HTR-8/SVneo (cell line): ENCODE results near the gene PITPNB.

Experiments used
- DNase-seq: peaks from one replicate; pipeline ENCODE4 v3.0.0; 2011; ENCODE audit warnings: low spot score, mixed read lengths; ENCODE audit not compliant: insufficient read length
- FAIRE-seq: peaks from 2 replicates; lab custom pipeline; 2011; peaks lifted over from hg19 to GRCh38; lab: Jason Lieb, UNC

The PITPNB gene

DNA sequence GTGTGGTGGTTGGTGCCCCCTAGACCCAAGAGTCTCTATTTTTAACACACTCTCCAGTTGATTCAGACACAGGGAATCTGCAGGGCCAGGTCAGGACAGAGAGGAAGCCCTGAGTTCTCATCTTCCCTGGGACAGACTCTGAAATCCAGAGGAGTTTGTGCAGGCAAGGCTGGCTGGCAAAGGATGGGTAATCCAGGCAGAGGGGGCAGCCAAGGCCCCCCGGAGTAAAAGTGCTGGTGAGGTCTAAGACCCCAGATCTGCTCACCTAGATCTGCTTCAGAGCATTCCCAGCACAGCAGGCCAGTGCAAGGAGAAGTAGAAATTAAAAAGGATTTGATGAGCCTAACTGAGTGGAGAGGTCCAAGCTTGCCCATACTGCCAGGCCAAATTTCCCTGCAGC, 76.9 kb downstream of the PITPNB start:
- FAIRE-seq (no peak), DNase-seq (no peak)

DNA sequence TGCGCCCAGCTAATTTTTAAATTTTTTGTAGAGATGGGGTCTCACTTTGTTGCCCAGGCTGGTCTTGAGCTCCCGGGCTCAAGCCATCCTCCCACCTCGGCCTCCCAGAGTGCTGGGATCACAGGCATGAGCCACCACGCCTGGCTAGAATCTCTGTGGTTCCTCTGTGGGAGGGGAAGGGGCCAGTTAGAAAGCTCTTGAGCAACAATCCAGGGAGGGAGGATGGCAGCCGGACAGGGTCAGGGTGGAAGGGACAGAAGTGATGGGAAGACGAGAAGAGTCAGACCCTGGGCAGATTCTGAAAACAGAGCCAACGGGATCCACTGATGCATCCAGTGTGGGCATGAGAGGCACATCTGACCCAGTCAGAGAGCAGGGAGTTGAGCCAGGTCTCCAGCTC, 78.6 kb downstream of the PITPNB start:
- DNase-seq (no peak), FAIRE-seq (no peak)

DNA sequence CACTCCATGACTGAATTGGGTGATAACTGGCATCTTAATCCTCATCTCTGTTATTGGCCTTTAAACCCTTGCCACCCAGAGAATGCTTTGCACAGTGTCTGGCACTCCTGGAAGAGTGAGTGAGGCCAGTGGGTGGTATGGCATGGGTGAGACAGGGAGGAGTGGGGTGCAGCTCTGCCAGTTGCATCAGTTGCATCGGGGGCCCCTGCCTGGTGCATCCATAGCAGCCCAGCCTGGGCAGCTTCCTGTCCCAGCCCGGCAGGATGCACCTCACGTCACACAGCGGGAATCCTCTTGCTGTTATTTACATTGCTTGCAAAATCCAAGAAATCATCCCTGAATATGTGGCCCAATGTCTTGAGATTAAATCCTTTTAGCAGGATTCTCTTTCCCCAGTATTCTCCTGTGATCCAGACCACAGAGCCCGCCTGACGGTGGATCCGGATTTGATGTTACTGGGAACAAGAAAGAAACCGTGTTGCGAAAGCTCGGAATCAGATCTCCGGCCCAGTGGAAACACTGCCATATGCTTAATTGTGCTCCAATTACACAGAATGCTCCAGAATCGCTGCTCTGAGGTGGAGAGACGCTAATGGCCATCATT, 79.9 kb downstream of the PITPNB start:
- FAIRE-seq = no peak
- no peak for DNase-seq

DNA sequence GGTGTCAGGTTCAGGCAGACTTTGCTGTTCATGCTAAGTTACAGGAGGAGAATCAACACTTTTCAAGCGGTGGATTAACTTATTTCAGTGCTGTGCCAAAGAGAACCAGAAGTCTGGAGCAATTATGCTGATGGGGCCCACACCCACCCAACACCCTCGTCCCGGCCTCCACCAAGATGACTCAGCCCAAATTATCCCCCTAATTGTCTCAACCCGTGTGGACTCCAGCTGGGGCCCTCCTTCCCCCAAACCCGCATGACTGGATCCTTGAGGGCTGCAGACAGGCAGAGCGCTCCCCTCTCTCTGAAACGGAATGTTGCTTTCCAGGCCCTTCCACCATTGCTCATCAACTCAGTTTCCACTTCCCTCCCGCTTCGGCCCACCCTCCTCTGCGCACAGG, 82.9 kb downstream of the PITPNB start:
- no peak for DNase-seq
- FAIRE-seq = no peak

DNA sequence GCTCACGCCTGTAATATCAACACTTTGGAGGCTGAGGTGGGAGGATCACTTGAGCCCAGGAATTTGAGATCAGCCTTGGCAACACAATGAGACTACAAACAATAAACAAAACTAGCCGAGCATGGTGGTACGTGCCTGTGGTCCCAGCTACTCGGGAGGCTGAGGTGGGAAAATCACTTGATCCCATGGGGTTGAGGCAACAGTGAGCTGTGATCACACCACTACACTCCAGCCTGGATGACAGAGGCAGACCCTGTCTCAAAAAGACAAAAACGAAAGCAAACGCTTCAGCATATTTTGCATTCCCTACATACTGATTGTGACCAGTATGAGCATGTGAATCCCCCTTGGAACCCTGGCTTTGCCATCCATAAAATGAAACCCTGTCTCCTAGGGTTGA, 83.6 kb downstream of the PITPNB start:
- DNase-seq = peak; percentile 20
- no peak for FAIRE-seq

DNA sequence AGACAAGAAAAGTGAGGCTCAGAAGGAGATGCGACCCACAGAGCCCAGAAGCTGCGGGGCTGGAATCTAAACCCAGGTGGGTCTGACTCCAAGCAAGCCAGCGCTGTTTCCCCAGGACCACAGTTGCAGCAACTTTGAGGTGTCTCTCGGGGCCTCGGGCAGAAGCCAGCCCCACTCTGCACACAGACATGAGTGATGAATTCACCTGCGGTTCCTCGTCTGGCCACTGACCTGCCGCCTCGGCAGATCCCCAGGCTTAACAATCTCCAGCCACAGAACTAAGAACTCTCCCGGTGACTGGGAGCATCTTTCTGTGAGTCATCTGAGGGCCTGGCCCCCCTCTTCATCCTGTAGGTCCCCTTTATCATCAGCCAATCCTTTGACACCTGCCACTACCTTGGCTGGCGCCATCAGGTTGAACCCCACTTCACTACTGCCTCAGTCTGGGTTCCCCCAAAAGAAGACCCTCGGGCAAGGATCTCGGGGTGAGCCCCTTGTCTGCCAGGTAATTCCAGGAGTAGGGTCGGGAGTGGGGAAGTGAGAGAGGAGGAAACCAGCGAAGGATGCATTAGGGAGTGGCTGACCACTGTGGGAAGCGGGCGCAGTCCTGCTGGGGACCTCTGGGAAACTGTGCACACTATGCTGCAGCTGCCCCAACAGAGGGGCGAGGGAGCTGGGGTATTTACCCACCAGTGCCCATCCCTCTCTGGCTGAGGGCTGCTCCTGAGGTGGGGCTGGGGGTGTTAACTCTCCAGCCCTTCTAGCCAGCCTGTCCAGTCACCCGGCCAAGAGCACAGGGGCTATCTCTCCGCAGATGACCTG, 84.5 kb downstream of the PITPNB start:
- FAIRE-seq = no peak
- no peak for DNase-seq

DNA sequence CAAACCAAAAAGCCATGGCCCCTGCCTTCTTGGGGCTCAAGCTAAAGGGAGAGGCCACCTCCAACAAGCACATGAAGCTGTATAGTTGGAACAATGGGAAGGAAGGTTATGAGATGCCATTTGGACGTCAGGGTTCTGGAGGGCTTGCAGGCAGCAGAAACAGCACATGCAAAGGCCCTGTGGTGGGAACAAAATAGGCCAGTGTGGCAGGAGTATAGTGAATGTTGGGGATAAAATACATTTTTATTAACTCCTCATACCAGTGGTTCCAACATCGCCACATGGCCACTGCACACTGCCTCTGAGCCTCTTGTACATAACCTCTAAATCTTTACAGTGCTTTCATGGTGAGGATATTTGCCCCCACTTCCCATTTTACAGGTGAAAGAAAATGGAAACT, 85.3 kb downstream of the PITPNB start:
- DNase-seq (no peak), FAIRE-seq (no peak)

DNA sequence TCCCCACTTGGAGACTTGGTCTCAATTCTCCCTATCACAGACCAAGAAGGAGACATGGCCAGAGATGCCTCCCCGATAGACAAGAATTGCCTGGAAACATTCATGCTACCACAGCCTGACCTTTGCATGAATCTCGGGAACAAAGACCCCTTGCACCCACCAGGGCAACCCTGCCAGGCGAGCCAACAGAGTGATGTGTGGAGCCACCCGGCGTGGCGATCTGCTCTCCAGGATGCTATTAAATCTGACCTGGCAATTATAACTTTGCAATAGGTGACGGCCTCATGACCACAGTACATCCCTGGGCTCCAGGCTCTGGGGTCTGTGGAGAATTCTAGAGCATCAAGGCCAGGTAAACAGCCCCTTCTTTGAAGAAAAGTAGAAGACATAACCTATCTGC, 86.5 kb downstream of the PITPNB start:
- FAIRE-seq = no peak
- no peak for DNase-seq

DNA sequence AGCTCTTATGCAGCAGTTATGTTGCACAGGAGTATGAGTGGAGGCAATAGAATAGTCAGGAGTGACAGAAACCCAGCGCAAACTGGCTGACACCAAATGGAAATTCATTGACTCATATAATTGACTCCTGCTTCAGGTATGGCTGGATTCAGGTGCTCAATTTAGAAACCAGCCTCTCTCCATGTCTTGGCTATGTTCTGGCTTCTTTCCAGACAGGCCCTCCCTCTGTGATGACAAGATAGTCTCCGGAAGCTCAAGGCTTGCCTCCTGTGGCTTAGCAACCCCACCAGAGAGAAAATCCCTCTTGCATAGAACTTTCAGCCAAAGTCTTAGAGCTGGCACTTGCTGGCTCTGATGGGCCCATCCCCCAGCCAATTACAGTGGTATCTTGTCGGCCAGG, 89.4 kb downstream of the PITPNB start:
- no peak for FAIRE-seq
- DNase-seq = no peak

DNA sequence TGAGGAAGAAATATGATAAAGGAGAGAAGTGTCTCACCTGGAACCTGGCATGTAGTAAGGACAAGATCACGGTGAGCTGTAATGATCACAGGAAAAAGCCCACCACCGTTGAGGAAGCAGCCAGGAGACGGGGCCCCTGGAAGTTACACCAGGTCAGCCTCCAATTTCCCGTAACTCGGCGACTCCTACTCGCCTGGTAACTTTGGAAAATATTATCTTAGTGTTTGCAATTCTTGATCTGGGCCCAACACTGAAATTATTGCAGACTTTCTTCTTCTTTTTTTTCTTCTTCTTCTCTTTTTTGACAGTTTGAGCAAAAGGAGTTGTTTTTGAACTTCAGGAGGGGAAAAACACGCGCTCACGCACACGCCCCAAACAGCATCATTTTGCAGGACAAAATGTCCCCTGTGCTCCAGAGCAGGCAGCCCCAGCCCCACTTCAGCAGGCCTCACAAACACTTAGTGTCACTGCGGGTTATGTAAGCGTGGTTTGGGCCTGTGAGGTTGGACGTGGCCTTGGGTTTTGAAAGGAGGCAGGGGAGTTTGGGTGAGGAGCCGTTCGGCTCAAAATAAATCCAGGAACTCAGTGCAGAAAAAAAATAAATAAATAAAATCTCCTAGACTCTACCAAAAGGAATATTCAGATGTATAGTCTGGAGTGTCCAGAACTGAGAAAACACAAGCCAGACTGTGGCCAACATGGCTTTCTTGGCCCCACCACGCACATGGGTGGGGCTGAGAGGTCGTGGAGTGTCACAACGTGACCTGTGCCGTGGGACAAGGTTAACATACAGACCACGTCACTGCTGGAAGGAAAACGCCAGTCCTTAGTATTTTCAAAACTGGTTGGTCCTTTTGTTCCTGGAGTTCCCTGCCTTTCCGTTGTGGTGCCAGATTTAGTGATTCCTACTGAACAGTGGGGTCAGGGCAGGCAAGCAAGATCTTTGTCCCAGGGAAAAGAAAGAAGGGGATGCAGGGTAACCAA, 91.2 kb downstream of the PITPNB start:
- FAIRE-seq (no peak), DNase-seq (no peak)

DNA sequence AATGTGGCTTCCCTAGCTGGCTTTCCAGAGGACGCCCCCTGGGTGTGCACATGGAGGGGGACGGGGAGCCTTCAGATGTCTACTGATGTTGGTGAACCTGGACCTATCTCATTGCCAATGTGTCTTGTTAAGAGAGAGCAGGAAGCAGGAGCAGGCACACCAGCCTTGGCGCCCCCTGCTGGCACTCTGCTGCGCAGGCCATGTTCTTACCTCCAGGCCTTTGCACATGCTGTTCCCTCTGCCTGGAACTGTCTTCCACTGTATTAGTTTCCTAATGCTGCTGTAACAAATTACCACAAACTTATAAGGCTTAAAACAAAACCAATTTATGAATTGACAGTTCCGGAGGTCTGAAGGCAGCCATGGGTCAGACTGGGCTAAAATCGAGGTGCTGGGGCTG, 93.9 kb downstream of the PITPNB start:
- FAIRE-seq = no peak
- DNase-seq = no peak

DNA sequence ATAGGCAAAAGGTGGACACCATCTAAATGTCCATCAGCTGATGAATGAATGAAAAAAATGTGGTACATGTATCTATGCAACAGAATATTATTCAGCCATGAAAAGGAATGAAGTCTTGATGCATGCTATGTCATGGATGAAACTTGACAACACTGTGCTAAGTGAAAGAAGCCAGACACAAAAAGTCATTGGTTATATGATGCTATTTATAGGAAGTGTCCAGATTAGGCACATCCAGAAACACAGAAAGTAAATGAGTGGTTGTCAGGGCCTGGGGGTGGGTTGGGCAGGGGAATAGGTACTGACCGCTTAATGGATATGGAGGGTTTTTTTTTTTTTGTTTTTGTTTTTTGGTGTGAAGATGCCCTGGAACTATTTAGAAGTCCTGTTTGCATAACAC, 95.8 kb downstream of the PITPNB start:
- DNase-seq = no peak
- no peak for FAIRE-seq

DNA sequence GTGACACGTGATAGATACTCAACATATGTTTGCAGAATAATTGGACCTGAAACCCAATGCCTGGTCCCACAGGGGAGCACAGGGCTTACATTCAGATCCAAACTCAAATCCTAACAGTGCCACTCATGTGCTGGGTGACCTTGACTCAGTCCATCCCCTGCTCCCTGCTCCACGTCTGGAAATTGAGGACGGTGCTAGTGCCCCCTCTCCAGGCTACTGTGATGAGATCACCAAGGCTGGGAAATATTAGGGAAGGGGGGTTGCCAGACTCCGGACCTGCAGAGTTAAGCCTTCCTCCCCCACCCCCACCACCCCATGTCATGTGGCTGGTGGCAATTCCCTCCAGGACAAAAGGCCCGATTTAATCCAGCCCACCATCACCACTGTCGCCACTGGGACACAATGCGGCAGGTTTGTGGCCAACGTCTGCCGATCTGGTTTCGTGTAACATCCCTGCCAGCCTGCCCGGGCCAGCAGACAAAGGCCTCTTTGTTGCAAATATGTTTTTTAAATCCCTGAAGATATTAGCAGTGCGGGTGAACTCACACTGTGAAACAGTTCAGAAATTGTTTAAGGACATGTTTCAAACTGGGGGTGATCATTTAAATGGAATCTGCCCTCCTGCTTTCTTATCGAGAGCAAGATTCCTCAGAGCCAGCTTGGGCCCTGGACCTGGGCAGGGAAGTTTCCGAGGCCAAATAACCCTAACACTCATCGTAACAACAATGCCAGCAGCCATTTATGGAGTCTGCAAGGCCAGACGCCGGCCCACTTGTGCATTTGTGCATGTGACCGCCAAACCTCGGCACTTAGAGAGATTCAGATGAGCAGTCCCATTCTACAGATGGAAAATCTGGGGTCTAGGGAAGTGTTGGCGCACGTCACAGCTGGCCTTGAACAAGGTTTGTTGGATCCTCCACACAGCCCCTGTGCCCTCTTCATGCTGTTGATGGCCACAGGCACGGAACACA, 97.9 kb downstream of the PITPNB start:
- FAIRE-seq = no peak
- DNase-seq = no peak

DNA sequence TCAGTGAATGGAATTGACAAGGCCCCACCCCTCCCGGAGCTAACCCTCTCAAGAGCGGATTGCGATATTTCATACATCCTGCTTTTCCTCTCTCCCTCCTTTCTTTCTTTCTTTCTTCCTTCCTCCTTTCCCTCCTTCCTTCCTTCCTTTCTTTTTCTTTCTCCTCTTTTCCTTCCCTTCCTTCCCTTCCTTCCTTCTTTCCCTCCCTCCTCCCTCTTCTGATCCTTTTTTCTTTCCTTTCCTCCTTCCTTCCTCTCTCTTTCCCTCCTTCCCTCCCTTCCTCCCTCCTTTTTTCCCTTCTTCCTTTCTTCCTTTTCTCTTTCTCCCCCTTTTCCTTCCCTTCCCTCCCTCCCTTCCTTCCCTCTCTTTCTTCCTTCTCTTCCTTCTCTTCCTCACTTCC, 102.5 kb downstream of the PITPNB start:
- no peak for FAIRE-seq
- DNase-seq = no peak

DNA sequence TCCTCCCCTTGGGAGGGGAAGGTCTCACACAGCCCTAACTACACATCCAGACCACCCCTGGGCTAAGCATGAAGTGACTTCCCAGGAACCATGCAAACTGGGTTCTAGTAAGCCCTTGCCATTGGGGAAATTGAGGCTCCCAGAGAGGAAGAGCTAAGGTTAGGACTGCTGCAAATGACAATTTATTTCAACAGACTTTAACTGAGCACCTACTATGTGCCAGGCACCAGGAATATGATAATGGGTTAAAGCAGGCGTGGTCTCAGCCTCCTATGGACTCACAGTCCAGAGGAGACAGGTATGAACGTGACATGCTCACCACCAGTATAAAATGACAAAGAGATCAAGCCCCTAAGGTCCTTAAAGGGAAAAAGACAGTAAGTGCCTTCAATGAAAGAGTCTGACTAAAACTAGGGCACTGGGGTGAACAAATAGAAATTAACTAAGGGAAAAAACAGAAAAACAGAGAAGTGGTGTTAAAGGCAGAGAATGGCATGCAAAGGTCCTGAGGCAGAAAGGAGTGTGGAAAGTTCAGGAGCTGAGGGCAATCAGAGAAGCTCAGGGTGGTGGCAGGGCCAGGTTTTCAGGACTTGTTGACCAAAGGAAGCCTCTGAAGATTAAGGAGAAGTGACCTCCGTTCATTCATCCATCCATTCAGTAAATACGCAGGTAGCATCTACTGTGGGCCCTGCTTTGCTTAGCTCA, 103.1 kb downstream of the PITPNB start:
- no peak for FAIRE-seq

DNA sequence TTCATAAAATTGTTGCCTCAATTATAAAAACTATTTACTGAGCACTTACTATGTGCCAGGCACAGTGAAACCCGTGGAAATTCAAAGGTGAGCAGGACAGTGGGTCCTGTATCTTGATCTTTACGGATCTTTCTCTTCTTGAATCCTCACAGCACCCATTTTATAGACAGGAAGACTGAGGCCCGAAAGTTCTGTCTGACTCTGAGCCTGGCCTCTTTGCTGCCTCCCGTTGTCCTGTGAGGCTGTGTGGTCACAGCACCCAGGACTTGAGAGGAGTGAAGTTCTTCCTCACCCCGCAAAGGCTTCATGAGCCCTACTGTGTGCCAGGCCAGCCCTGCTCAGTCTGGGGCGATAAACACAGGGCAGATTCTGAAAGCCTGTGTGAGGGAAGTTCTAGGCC, 104.1 kb downstream of the PITPNB start:
- FAIRE-seq (no peak), DNase-seq (no peak)

More for the DNA sequence above, 103.1 kb downstream of the PITPNB start:
- DNase-seq = no peak

DNA sequence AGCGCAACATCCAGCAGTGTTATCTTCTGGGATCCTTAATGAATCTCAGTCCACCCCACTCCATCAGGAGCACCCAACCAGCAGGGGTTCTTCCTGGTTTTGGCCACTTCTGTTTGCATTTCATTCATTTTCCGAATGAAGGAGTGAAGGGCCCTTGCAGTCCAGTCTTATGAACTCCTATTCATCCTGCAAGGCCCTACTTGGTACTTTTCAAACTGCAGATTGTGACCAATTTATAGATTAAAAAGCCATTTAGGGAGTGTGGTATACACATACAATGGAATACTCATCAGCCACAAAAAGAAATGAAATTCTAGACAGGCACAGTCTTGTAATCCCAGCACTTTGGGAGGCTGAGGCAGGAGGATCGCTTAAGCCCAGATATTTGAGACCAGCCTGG, 107.3 kb downstream of the PITPNB start:
- no peak for DNase-seq
- FAIRE-seq = no peak

DNA sequence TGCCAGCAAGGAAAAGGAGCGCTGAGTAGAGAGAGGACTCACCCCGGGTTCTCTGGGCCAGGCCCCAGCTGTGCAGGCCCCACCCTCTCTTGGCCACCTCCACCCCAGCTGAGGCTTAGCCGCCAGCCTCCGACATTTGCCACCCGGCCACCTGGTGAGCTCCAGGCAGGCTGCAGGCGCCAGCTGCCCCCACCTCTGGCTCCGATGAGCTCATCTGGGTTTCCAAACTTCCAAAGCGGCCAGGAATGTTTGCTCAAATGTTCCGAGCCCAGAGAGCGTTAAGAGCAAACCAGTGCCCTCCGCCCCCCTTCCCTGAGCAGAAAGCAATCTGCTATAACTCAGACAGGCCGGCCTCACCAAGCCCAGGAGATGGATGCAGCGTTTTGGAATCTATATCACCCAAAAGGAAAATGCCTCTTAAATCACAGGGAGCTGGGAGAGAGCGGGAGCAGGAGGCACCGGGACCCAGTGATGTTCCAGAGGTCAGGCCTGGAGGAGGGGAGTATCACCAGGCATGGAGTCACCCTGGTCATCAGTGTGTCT, 108.4 kb downstream of the PITPNB start:
- FAIRE-seq (no peak), DNase-seq (no peak)
